Breast epithelium (tissue), 4 donors: ENCODE results near the gene MRPS27. TPM values are rescaled to one million over a fixed set of nuclear protein-coding genes. Genes with fewer than 3 reads are reported as not detected.
A peak's percentile ranks its signal among the peaks of the same experiment; 100 is the strongest.
"Not testable (repeated sequence)": the region's sequence is repeated elsewhere in the genome, so short reads cannot be mapped to it uniquely, and the experiment has no call there.

Experiments used
- DNase-seq, 2 donors: peaks; one replicate each; pipeline ENCODE4 v3.0.0-alpha.2; 2019; ENCODE audit warnings: low spot score in 2 of 2
- H3K27ac ChIP-seq, 2 donors: fragments of 200-600 bp; sonication (generic) in 1 of 2; one replicate each; pipeline ENCODE4 v1.5.1; 2016 to 2019; ENCODE audit warnings: mild to moderate bottlenecking in 1 of 2
- H3K27me3 ChIP-seq, 2 donors: fragments of 200-600 bp; sonication (generic) in 1 of 2; one replicate each; pipeline versions ENCODE4 v1.5.1 to v1.6.0; 2017 to 2019; ENCODE audit warnings: control low read depth in 1 of 2, mild to moderate bottlenecking in 1 of 2
- H3K36me3 ChIP-seq: fragments of 200-600 bp; one replicate; pipeline ENCODE4 v1.5.1; 2019
- H3K4me1 ChIP-seq, 2 donors: fragments of 200-600 bp; sonication (generic); one replicate each; pipeline ENCODE4 v1.5.1; 2016 to 2019; ENCODE audit warnings: control low read depth in 1 of 2
- H3K4me3 ChIP-seq, 3 donors: fragments of 200-600 bp; sonication (generic); 1 replicate in 2 of 3; 2 replicates in 1 of 3; pipeline ENCODE4 v1.5.1; 2016 to 2019; ENCODE audit warnings: mild to moderate bottlenecking in 3 of 3, moderate library complexity in 2 of 3
- H3K9me3 ChIP-seq, 2 donors: fragments of 200-600 bp; sonication (generic) in 1 of 2; one replicate each; pipeline ENCODE4 v1.5.1; 2016 to 2019; ENCODE audit warnings: control low read depth in 1 of 2
- CTCF ChIP-seq, 3 donors: fragments of 450-650 bp; IDR thresholded peaks; one replicate each; pipeline ENCODE4 v1.5.1; 2016 to 2017; ENCODE audit warnings: antibody characterized with exemption in 3 of 3, mild to moderate bottlenecking in 3 of 3, moderate library complexity in 3 of 3
- POLR2A ChIP-seq: fragments of 450-650 bp; IDR thresholded peaks from one replicate; pipeline ENCODE4 v1.6.1; 2016; ENCODE audit warnings: antibody characterized with exemption, mild to moderate bottlenecking, moderate library complexity
- POLR2AphosphoS5 ChIP-seq, 3 donors: sonication (generic); formaldehyde crosslinking; IDR thresholded peaks; one replicate each; pipeline ENCODE4 v1.6.1; 2017; ENCODE audit warnings: antibody characterized with exemption in 3 of 3
- intact Hi-C: fragments of 100-400 bp; cut with DNase I; formaldehyde crosslinking; loops from one replicate; pipeline ENCODE4 v1.15.1; 2023; ENCODE audit warnings: low total_unique reads
- total RNA-seq, 3 donors: library from RNA; depleted of rRNA; stranded (reverse); fragments of >200 nt; gene quantifications; one replicate each; pipeline ENCODE4 v1.1.0, GENCODE V29; 2016

Gene MRPS27
- total RNA-seq, 3 donors from 2014 or later = 47.8 to 71.3 (median 51.8) TPM

DNA sequence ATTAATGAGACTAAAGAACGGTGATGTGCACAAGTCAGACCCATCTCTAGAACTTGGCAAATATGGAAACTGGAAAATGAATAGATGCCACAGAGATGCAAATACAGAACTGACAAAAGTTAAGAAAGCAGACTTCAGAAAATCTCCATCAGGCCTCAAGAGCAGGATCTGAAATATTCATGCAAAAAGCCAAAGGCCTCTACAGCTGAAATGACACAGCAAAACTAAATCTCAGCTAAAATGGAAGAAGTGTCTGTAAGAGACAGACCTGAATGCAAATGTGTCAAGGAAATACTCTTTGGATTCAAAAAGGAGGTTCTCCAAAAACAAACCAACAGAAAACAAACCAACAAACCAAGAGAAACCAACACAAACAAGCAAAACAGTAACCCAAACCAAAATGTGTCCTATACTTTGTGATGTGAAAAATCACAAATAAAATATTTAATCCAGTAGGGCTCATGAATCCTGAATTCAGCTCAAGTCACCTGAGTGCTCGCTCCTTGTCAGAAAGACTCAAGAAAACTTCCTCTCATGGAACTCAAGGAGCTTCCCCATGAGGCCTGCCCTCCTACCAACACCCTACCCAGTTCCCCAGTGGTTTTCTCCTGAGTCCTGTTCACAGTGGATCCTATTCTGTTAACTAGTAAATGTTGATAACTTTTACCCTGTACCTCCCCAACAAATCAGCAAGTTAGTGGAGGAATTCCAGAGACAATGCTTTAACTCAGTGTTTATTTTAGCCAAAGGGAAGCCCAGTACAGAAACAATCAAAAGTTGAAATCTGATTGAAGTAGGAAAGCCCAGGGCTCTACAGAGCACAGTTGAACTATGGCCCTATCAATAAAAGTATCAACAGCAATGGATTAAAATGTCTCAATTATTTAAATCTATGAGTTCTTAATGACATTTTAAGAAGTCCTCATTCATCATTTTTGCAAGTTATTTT is 14.6 kb downstream of the MRPS27 start:
- TF ChIP-seq POLR2A (no peak), POLR2AphosphoS5 (IDR thresholded peaks at IDR 0.05) (no peak), CTCF (IDR thresholded peaks at IDR 0.05) (no peak)
- no peak for DNase-seq
- Histone ChIP-seq H3K27me3 (no peaks in the 10 kb centered on the region), H3K27ac (peak overlapping the region in 1 of 2 donors; percentile 21), H3K36me3 (no peaks in the 10 kb centered on the region), H3K4me1 (no peaks in the 10 kb centered on the region), H3K9me3 (no peaks in the 10 kb centered on the region), H3K4me3 (no peak overlapping the region)
- intact Hi-C loops = no loop called here

DNA sequence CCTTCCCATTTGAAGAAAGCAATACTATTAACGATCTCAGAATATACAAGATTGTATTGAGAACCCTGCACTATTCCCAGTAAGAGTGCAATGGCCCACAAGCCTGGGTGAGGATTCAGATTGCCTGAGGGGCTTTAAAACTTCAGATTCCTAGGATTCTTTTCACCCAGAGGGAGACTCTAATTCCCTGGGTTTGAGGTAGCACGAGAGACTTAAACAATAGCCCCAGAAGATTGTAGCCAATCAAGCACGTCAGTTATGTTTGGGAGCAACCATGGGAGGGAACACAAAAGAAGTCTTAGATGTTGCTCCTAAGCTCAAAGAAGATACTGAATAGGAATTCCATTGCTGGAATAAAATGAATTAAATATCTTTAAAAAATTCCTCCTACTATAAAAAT is 17.9 kb downstream of the MRPS27 start:
- TF ChIP-seq POLR2AphosphoS5 (IDR thresholded peaks at IDR 0.05) (no peak), CTCF (IDR thresholded peaks at IDR 0.05) (no peak), POLR2A (no peak)
- Histone ChIP-seq H3K36me3 (no peaks in the 10 kb centered on the region), H3K4me1 (no peaks in the 10 kb centered on the region), H3K9me3 (no peaks in the 10 kb centered on the region), H3K4me3 (no peak overlapping the region), H3K27ac (no peak overlapping the region), H3K27me3 (no peaks in the 10 kb centered on the region)
- no peak for DNase-seq
- intact Hi-C loops = loop anchor here (5.0 kb wide), 1 partner anchor 790 kb away; no protein-coding TSS in a partner anchor

DNA sequence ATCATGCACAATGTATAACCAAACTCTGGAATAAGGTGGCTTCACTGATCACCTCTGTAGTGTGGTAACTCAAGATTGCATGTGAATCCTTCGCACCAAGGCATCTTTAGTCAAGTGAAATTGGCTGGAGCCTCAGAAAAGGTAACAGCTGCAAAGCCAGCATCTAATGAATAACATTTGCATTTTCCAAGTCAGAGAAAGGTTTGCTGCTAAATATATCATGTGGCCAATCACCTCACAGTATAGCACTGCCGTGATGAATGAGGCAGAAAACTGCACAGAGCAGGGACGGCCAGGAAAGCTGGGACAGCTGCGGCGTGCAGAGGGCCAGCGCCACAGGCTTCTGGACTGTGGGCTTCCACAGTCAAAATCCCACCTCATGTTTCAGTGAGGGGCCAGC is 18.5 kb downstream of the MRPS27 start:
- H3K4me1 ChIP-seq = no peaks in the 10 kb centered on the region
- no peaks in the 10 kb centered on the region for H3K9me3 ChIP-seq
- no peaks in the 10 kb centered on the region for H3K36me3 ChIP-seq
- H3K27me3 ChIP-seq = no peaks in the 10 kb centered on the region
- TF ChIP-seq POLR2A (no peak), POLR2AphosphoS5 (IDR thresholded peaks at IDR 0.05) (no peak), CTCF (IDR thresholded peaks at IDR 0.05) (no peak)
- DNase-seq = no peak
- intact Hi-C loops = loop anchor here (5.0 kb wide), 1 partner anchor 789 kb away; no protein-coding TSS in a partner anchor
- no peak overlapping the region for H3K4me3 ChIP-seq
- H3K27ac ChIP-seq = no peak overlapping the region

- Histone ChIP-seq H3K27ac (no peak overlapping the region), H3K36me3 (no peaks in the 10 kb centered on the region), H3K4me1 (no peaks in the 10 kb centered on the region), H3K4me3 (no peak overlapping the region), H3K27me3 (no peaks in the 10 kb centered on the region), H3K9me3 (no peaks in the 10 kb centered on the region)
- DNase-seq = no peak
- TF ChIP-seq POLR2AphosphoS5 (IDR thresholded peaks at IDR 0.05) = no peak
- no peak for TF ChIP-seq CTCF (IDR thresholded peaks at IDR 0.05)
- no peak for TF ChIP-seq POLR2A
- intact Hi-C loops = loop anchor here (5.0 kb wide), 1 partner anchor 788 kb away; no protein-coding TSS in a partner anchor
Measured at GRCh38 chr5:72300590-72301339, 19.3 kb downstream of the MRPS27 start.

DNA sequence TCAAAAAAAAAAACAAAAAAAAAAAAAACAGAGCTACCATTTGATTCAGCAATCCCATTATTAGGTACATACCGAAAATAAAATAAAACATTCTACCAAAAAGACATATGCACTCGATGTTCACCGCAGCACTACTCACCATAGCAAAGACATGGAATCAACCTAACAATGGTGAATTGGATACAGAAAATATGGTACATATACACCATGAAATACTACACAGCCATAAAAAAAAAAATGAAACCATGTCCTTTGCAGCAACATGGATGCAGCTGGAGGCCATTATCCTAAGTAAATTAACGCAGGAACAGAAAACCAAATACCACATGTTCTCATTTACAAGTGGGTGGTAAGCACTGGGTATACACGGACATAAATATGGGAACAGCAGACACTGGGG is 21.3 kb downstream of the MRPS27 start:
- H3K36me3 ChIP-seq = no peaks in the 10 kb centered on the region
- H3K27me3 ChIP-seq = no peaks in the 10 kb centered on the region
- no peak for DNase-seq
- no peak overlapping the region for H3K27ac ChIP-seq
- H3K9me3 ChIP-seq = no peaks in the 10 kb centered on the region
- no peak for TF ChIP-seq POLR2AphosphoS5 (IDR thresholded peaks at IDR 0.05)
- no peak for TF ChIP-seq POLR2A
- H3K4me3 ChIP-seq = no peak overlapping the region
- H3K4me1 ChIP-seq = no peaks in the 10 kb centered on the region
- intact Hi-C loops = no loop called here

DNA sequence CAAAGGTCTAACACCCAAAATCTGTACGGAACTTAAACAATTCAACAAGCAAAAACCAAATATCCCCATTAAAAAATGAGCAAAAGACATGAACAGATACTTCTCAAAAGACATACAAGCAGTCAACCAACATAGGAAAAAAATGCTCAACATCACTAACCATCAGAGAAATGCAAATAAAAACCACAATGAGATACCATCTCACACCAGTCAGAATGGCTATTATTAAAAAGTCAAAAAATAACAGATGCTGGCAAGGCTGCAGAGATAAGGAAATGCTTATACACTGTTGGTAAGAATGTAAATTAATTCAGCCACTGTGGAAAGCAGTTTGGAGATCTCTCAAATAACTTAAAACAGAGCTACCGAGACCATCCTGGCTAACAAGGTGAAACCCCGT is 21.9 kb downstream of the MRPS27 start:
- intact Hi-C loops = not testable (repeated sequence)

More for the DNA sequence above, 21.9 kb downstream of the MRPS27 start:
- DNase-seq, H3K9me3 ChIP-seq, H3K4me1 ChIP-seq, H3K4me3 ChIP-seq, H3K27me3 ChIP-seq, H3K36me3 ChIP-seq, H3K27ac ChIP-seq: not testable (repeated sequence)
